Measurements from ENCODE around the gene TMEM271.

TMEM271 gene

GRCh38 chr4:524196-524595 is 51.9 kb downstream of the TMEM271 start:
- no peak overlapping the region for H3K27ac ChIP-seq
- TF ChIP-seq CTCF (conservative IDR thresholded peaks at IDR 0.05): no peak

Data from VCaP (cell line).